Measurements from ENCODE around the gene GMFB.

- TF ChIP-seq CTCF (IDR thresholded peaks at IDR 0.05) = no peak
- no peak for TF ChIP-seq POLR2AphosphoS5 (IDR thresholded peaks at IDR 0.05)
- no peak for TF ChIP-seq POLR2A (IDR thresholded peaks at IDR 0.05)
These were observed 10.1 kb downstream of the GMFB start for GRCh38 chr14:54478636-54479215.

All from prostate gland (tissue), 2 donors.